GM12875 (cell line): ENCODE measurements around the gene MYO5C.

Source experiments
- H3K4me3 ChIP-seq: one replicate; pipeline ENCODE4 v1.5.1; 2011; ENCODE audit warnings: low read depth, low read length, control low read depth
- TF ChIP-seq, protein P1 (sequence below): IDR thresholded peaks from 2 replicates; pipeline ENCODE4 v1.5.1; 2011; ENCODE audit warnings: low read depth, mild to moderate bottlenecking, control low read depth, inconsistent platforms, low read length, moderate library complexity, borderline replicate concordance; ENCODE audit not compliant: insufficient read depth

The MYO5C gene

GRCh38 chr15:52163321-52164190 lies 132.0 kb downstream of the MYO5C start:
- H3K4me3 ChIP-seq: no peak overlapping the region
- TF ChIP-seq, protein P1, sequence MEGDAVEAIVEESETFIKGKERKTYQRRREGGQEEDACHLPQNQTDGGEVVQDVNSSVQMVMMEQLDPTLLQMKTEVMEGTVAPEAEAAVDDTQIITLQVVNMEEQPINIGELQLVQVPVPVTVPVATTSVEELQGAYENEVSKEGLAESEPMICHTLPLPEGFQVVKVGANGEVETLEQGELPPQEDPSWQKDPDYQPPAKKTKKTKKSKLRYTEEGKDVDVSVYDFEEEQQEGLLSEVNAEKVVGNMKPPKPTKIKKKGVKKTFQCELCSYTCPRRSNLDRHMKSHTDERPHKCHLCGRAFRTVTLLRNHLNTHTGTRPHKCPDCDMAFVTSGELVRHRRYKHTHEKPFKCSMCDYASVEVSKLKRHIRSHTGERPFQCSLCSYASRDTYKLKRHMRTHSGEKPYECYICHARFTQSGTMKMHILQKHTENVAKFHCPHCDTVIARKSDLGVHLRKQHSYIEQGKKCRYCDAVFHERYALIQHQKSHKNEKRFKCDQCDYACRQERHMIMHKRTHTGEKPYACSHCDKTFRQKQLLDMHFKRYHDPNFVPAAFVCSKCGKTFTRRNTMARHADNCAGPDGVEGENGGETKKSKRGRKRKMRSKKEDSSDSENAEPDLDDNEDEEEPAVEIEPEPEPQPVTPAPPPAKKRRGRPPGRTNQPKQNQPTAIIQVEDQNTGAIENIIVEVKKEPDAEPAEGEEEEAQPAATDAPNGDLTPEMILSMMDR: peak; percentile 45

DNA sequence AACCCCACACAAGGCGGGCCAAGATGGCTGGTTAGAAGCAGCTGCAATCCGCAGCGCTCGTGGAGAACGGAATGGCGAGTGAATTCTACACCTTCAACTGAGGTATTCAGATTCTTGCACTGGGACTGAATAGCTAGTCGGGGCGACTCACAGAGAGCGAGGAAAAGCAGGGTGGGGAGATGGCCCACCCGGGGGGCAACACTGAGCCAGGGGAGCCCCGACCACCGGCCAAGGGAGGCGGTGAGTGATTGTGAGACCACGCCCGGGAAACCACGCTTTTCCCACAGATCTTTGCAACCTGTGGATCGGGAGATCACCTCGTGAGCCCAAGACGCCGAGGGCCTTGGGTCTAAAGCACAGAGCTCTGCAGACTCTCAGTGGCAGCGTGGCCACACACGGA lies 132.7 kb downstream of the MYO5C start:
- H3K4me3 ChIP-seq: no peak overlapping the region
- TF ChIP-seq, protein P1: no peak

DNA sequence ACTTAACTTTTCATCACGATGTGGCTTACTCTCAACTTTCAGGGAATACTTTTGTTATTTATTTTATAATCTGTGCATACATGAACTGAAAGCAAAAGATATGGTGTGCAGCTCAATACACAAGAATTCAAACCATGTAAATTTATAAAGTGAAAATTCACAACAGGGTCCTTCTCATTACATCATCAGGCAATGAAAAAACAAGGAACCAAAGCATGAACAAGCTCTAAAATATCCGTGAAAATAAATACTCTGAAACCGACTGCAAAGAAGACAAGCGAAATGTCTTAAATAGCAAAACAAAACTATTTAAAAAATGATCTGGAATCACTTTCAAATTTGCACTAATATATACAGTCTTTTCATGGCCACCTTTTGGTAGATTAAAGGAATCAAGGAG lies 133.3 kb downstream of the MYO5C start:
- no peak overlapping the region for H3K4me3 ChIP-seq
- TF ChIP-seq, protein P1: no peak

- no peak overlapping the region for H3K4me3 ChIP-seq
- TF ChIP-seq, protein P1: no peak
Observed at GRCh38 chr15:52161406-52161966, 134.1 kb downstream of the MYO5C start.

- TF ChIP-seq, protein P1: no peak
- H3K4me3 ChIP-seq: no peak overlapping the region
Observed at GRCh38 chr15:52159645-52160044, 136.0 kb downstream of the MYO5C start.

- no peak overlapping the region for H3K4me3 ChIP-seq
- TF ChIP-seq, protein P1: no peak
Observed at GRCh38 chr15:52158084-52158765, 137.4 kb downstream of the MYO5C start.
